GM12872 (cell line): ENCODE measurements around the gene OR10J5.

Source experiments
- CTCF ChIP-seq: IDR thresholded peaks from 3 replicates; pipeline ENCODE4 v1.5.1; 2011; ENCODE audit warnings: low read depth, mild to moderate bottlenecking, low read length, moderate library complexity; ENCODE audit not compliant: insufficient read depth

The OR10J5 gene

GRCh38 chr1:159509440-159510228 lies 26.2 kb downstream of the OR10J5 start:
- TF ChIP-seq CTCF = no peak

- TF ChIP-seq CTCF = no peak
Measured at GRCh38 chr1:159508951-159509350, 26.9 kb downstream of the OR10J5 start.

- no peak for TF ChIP-seq CTCF
Measured at GRCh38 chr1:159505676-159506075, 30.1 kb downstream of the OR10J5 start.

- TF ChIP-seq CTCF = no peak
Measured at GRCh38 chr1:159501082-159501481, 34.7 kb downstream of the OR10J5 start.

- TF ChIP-seq CTCF = no peak
Measured at GRCh38 chr1:159493354-159493753, 42.5 kb downstream of the OR10J5 start.

- TF ChIP-seq CTCF = no peak
Measured at GRCh38 chr1:159492575-159493323, 43.1 kb downstream of the OR10J5 start.
